Neural cell (in vitro differentiated cells): ENCODE results near the gene KRTAP19-6.

ENCODE experiments used
- CTCF ChIP-seq: fragments of 450-650 bp; IDR thresholded peaks from 2 replicates; pipeline ENCODE4 v1.5.1; 2014; ENCODE audit warnings: antibody characterized with exemption, mild to moderate bottlenecking, moderate library complexity; ENCODE audit not compliant: poor library complexity, severe bottlenecking
- EP300 ChIP-seq: fragments of 450-650 bp; conservative IDR thresholded peaks from 2 replicates; pipeline ENCODE4 v1.6.1; 2014; ENCODE audit warnings: antibody characterized with exemption, mild to moderate bottlenecking, moderate library complexity; ENCODE audit not compliant: poor library complexity, severe bottlenecking
- EZH2 ChIP-seq: fragments of 200-600, 300-800 bp; shearing (Covaris generic), sonication (generic); IDR thresholded peaks from 2 replicates; pipeline ENCODE4 v1.6.1; 2014; ENCODE audit warnings: antibody characterized with exemption, low read length, borderline replicate concordance, mild to moderate bottlenecking; ENCODE audit not compliant: insufficient read depth, poor library complexity, severe bottlenecking
- MXI1 ChIP-seq: fragments of 450-650 bp; conservative IDR thresholded peaks from 2 replicates; pipeline ENCODE4 v1.6.1; 2014; ENCODE audit warnings: antibody characterized with exemption, mild to moderate bottlenecking; ENCODE audit not compliant: poor library complexity, severe bottlenecking
- POLR2AphosphoS5 ChIP-seq: IDR thresholded peaks from 2 replicates; pipeline ENCODE4 v1.6.1; 2012
- RAD21 ChIP-seq: fragments of 450-650 bp; conservative IDR thresholded peaks from 2 replicates; pipeline ENCODE4 v1.6.1; 2014; ENCODE audit warnings: antibody characterized with exemption, mild to moderate bottlenecking, moderate library complexity
- REST ChIP-seq: IDR thresholded peaks from 2 replicates; pipeline ENCODE4 v1.6.1; 2012; ENCODE audit warnings: borderline replicate concordance
- SMC3 ChIP-seq: fragments of 450-650 bp; conservative IDR thresholded peaks from 2 replicates; pipeline ENCODE4 v1.6.1; 2014; ENCODE audit warnings: antibody characterized with exemption, mild to moderate bottlenecking, moderate library complexity; ENCODE audit not compliant: poor library complexity
- TAF1 ChIP-seq: IDR thresholded peaks from 2 replicates; pipeline ENCODE4 v1.6.1; 2012; ENCODE audit warnings: low read depth

GRCh38 chr21:30541764-30542163, at the start of gene KRTAP19-6:
- TF ChIP-seq CTCF (no peak), POLR2AphosphoS5 (no peak), SMC3 (no peak), EZH2 (no peak), REST (no peak), TAF1 (no peak), EP300 (no peak), MXI1 (no peak), RAD21 (no peak)
